Measurements from ENCODE around the gene SPNS2.
A peak's percentile ranks its signal among the peaks of the same experiment; 100 is the strongest.
"Not testable (repeated sequence)": the region's sequence is repeated elsewhere in the genome, so short reads cannot be mapped to it uniquely, and the experiment has no call there.

The SPNS2 gene

GRCh38 chr17:4574448-4575045 is 75.9 kb downstream of the SPNS2 start:
- DNase-seq, result no peak

- DNase-seq, result no peak
Observed at GRCh38 chr17:4576161-4576558, 77.5 kb downstream of the SPNS2 start.

- DNase-seq, result no peak
Observed at GRCh38 chr17:4576729-4577322, 78.1 kb downstream of the SPNS2 start.

GRCh38 chr17:4577386-4577993 is 78.8 kb downstream of the SPNS2 start:
- DNase-seq, result no peak

GRCh38 chr17:4578349-4578748 is 79.7 kb downstream of the SPNS2 start:
- not testable (repeated sequence) for DNase-seq

- DNase-seq, result no peak
Observed at GRCh38 chr17:4579678-4580077, 81.0 kb downstream of the SPNS2 start.

GRCh38 chr17:4580291-4580690 is 81.6 kb downstream of the SPNS2 start:
- DNase-seq, result no peak

GRCh38 chr17:4582101-4582501 is 83.4 kb downstream of the SPNS2 start:
- DNase-seq, result no peak

GRCh38 chr17:4582691-4583090 is 84.0 kb downstream of the SPNS2 start:
- no peak for DNase-seq

- no peak for DNase-seq
Observed at GRCh38 chr17:4583206-4583605, 84.5 kb downstream of the SPNS2 start.

GRCh38 chr17:4583782-4584100 is 85.1 kb downstream of the SPNS2 start:
- peak; percentile 53 for DNase-seq

- no peak for DNase-seq
Observed at GRCh38 chr17:4584101-4584916, 85.6 kb downstream of the SPNS2 start, which contains the start of gene SMTNL2. Gene SMTNL2, plus strand, starts transcription at chr17:4584529. Its CDS starts 77 bp downstream, at chr17:4584606.

- no peak for DNase-seq
Observed at GRCh38 chr17:4584917-4585637, 86.4 kb downstream of the SPNS2 start.

- DNase-seq, result no peak
Observed at GRCh38 chr17:4585638-4585994, 86.9 kb downstream of the SPNS2 start.

GRCh38 chr17:4586043-4586442 is 87.4 kb downstream of the SPNS2 start:
- no peak for DNase-seq

GRCh38 chr17:4587195-4587594 is 88.5 kb downstream of the SPNS2 start:
- no peak for DNase-seq

- DNase-seq, result no peak
Observed at GRCh38 chr17:4587803-4588202, 89.1 kb downstream of the SPNS2 start.

- no peak for DNase-seq
Observed at GRCh38 chr17:4588391-4588790, 89.7 kb downstream of the SPNS2 start.

Data from RPMI8226 (cell line).